Measurements from ENCODE around the gene GBA2.

GRCh38 chr9:35759795-35760194 lies 10.8 kb upstream of the GBA2 start:
- no peak for TF ChIP-seq CTCF (optimal IDR thresholded peaks at IDR 0.05 in 1 of 3, IDR thresholded peaks at IDR 0.05 in 1 of 3, conservative IDR thresholded peaks at IDR 0.05 in 1 of 3; ENCODE audit: extremely low read depth in 1 of 3, insufficient read depth in 2 of 3, low read length in 3 of 3)
- TF ChIP-seq EZH2 (IDR thresholded peaks at IDR 0.05; ENCODE audit: low read length), result no peak
